Esophagus muscularis mucosa (tissue), 4 donors: Measurements from ENCODE around the gene FKBP5. TPM values are rescaled to one million over a fixed set of nuclear protein-coding genes. Genes with fewer than 3 reads are reported as not detected.
A peak's percentile ranks its signal among the peaks of the same experiment; 100 is the strongest.

ENCODE experiments used
- DNase-seq: peaks from one replicate; pipeline ENCODE4 v3.0.0-alpha.2; 2017; ENCODE audit errors: extremely low spot score
- H3K27ac ChIP-seq, 4 donors: fragments of 200-600 bp; sonication (generic); replicated peaks in 1 of 4; 1 replicate in 3 of 4; 2 replicates in 1 of 4; pipeline ENCODE4 v1.5.1; 2016 to 2019; ENCODE audit warnings: mild to moderate bottlenecking in 1 of 4
- H3K27me3 ChIP-seq, 4 donors: fragments of 200-600 bp; sonication (generic); one replicate each; pipeline versions ENCODE4 v1.5.1 to v1.6.0; 2016 to 2019
- H3K36me3 ChIP-seq, 4 donors: fragments of 200-600 bp; sonication (generic); one replicate each; pipeline ENCODE4 v1.5.1; 2016 to 2019
- H3K4me1 ChIP-seq, 4 donors: fragments of 200-600 bp; sonication (generic); one replicate each; pipeline ENCODE4 v1.5.1; 2016 to 2019
- H3K4me3 ChIP-seq, 4 donors: fragments of 200-600 bp; sonication (generic); 1 replicate in 2 of 4; 2 replicates in 2 of 4; pipeline ENCODE4 v1.5.1; 2016 to 2019; ENCODE audit warnings: mild to moderate bottlenecking in 4 of 4, moderate library complexity in 1 of 4
- H3K9me3 ChIP-seq, 4 donors: fragments of 200-600 bp; sonication (generic); 1 replicate in 3 of 4; 2 replicates in 1 of 4; pipeline ENCODE4 v1.5.1; 2016 to 2019
- EP300 ChIP-seq: sonication (generic); formaldehyde crosslinking; IDR thresholded peaks from one replicate; pipeline ENCODE4 v1.6.1; 2017; ENCODE audit warnings: antibody characterized with exemption
- POLR2A ChIP-seq: fragments of 450-650 bp; IDR thresholded peaks from one replicate; pipeline ENCODE4 v1.6.1; 2017; ENCODE audit warnings: antibody characterized with exemption, moderate library complexity, mild to moderate bottlenecking, low read depth
- POLR2AphosphoS5 ChIP-seq, 2 donors: sonication (generic); formaldehyde crosslinking; IDR thresholded peaks; one replicate each; pipeline ENCODE4 v1.6.1; 2017; ENCODE audit warnings: antibody characterized with exemption in 2 of 2
- WGBS: methylation state at CpG from one replicate; pipeline ENCODE4 v1.1.5; 2018; 5-methylcytosine and 5-hydroxymethylcytosine counted together
- intact Hi-C: fragments of 100-400 bp; cut with DNase I; formaldehyde crosslinking; loops from one replicate; pipeline ENCODE4 v1.15.1; 2023
- total RNA-seq, 4 donors: library from RNA; depleted of rRNA; stranded (reverse); fragments of >200 nt; gene quantifications; one replicate each; pipeline versions ENCODE4 v1.1.0 to v1.2.1, GENCODE V29; 2016
- TF ChIP-seq, protein P1 (sequence below), 3 experiments: fragments of 200-600 bp in 2 of 3; fragments of 450-650 bp in 1 of 3; sonication (generic) in 2 of 3; IDR thresholded peaks; one replicate each; pipeline ENCODE4 v1.5.1; 2017 to 2019; ENCODE audit warnings: antibody characterized with exemption in 3 of 3, mild to moderate bottlenecking in 2 of 3, moderate library complexity in 1 of 3

Gene FKBP5
- total RNA-seq, 4 donors from 2014 or later = 477 to 689 (median 593) TPM

DNA sequence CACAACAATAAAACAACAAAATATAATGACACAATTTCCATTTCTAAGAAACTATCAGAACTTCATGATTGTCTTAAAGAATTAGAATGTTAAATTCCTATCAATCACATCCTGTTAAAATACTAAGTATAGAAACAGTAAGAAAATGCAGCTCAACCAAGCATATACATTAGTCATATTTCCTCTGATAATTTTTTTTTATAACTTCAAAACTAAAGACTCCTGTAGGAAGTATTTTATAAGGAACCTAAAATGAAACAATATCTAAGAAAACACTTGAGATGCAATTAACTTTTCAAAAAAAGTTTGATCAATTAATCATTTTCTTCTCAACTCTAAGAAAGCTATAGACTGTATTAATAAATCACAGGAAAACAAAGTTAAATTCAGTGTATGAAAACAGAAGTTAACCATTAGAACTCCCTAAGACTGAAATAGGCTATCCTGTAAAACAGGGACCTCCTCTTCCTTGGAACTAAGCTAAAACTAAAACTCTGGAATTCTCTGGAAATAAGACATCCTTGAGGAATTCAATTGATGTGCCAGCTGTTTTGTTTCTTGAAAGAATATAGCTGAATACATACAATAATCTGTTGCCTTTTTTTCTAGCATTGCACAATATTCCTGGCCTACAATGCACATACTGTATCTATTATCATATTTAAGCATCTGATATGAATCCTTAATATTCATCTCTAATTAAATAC is 19.8 kb downstream of the FKBP5 start:
- intact Hi-C loops = no loop called here
- TF ChIP-seq, protein P1, sequence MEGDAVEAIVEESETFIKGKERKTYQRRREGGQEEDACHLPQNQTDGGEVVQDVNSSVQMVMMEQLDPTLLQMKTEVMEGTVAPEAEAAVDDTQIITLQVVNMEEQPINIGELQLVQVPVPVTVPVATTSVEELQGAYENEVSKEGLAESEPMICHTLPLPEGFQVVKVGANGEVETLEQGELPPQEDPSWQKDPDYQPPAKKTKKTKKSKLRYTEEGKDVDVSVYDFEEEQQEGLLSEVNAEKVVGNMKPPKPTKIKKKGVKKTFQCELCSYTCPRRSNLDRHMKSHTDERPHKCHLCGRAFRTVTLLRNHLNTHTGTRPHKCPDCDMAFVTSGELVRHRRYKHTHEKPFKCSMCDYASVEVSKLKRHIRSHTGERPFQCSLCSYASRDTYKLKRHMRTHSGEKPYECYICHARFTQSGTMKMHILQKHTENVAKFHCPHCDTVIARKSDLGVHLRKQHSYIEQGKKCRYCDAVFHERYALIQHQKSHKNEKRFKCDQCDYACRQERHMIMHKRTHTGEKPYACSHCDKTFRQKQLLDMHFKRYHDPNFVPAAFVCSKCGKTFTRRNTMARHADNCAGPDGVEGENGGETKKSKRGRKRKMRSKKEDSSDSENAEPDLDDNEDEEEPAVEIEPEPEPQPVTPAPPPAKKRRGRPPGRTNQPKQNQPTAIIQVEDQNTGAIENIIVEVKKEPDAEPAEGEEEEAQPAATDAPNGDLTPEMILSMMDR (IDR thresholded peaks at IDR 0.05) = no peak
- TF ChIP-seq POLR2AphosphoS5 (IDR thresholded peaks at IDR 0.05) = peak in 1 of 2 donors; percentile 11
- TF ChIP-seq POLR2A = no peak
- peaks cover 0 to 53% (median 20%) of the 10 kb centered on the region in 4 donors for H3K36me3 ChIP-seq
- no peak overlapping the region for H3K27ac ChIP-seq
- peak overlapping the region in 1 of 4 donors; percentile 0 for H3K4me3 ChIP-seq
- no peaks in the 10 kb centered on the region for H3K9me3 ChIP-seq
- no peak for DNase-seq
- H3K27me3 ChIP-seq = no peaks in the 10 kb centered on the region
- peaks cover 50 to 99% (median 86%) of the 10 kb centered on the region in 4 donors for H3K4me1 ChIP-seq

DNA sequence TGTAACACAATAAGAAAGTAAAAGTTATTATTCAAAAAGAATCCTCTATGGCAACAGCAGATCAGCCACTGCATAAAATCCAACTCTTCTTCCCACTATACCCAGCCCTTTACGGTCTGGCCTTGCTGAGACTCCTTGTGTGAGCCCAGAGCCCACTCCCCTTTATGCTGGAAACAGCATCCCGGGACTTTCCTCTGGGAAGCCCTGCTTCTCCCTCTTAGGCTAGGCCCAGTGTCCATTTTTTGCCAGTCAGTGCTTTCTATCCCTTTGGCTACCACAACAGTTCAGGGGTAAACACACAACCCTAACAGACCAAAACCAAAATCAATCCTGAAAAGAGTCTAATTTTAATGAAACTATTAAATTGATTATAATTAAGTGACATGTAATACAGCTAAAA is 20.6 kb downstream of the FKBP5 start:
- peak overlapping the region in 1 of 4 donors; percentile 8 for H3K4me3 ChIP-seq
- peaks cover 55 to 99% (median 86%) of the 10 kb centered on the region in 4 donors for H3K4me1 ChIP-seq
- H3K27ac ChIP-seq = peak overlapping the region in 1 of 4 donors; percentile 29
- H3K36me3 ChIP-seq = peaks cover 0 to 45% (median 19%) of the 10 kb centered on the region in 4 donors
- TF ChIP-seq EP300 (no peak), POLR2AphosphoS5 (IDR thresholded peaks at IDR 0.05) (peak in 1 of 2 donors; percentile 24), POLR2A (no peak)
- TF ChIP-seq, protein P1 (IDR thresholded peaks at IDR 0.05) = no peak
- no peak for DNase-seq
- H3K27me3 ChIP-seq = no peaks in the 10 kb centered on the region
- intact Hi-C loops = no loop called here
- H3K9me3 ChIP-seq = no peaks in the 10 kb centered on the region
- WGBS = 86% methylated on average over 2 of the region's 2 CpGs

DNA sequence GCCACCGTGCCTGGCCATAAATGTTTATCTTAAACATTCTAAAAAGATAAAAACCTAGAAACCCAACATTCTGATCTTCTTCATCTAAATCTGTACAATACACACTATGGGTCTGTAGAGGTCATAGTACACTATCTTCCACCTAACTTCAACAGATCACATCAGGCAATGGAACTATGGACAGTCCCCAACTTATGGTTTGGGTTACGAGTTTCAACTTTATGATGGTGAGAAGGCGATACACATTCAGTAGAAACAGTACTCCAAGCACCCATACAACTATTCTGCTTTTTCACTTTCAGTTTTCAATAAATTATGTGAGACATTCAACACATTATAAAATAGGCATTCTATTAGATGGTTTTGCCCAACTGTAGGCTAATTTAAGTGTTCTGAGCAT is 23.1 kb downstream of the FKBP5 start:
- TF ChIP-seq EP300 = no peak
- TF ChIP-seq POLR2A = no peak
- TF ChIP-seq POLR2AphosphoS5 (IDR thresholded peaks at IDR 0.05) = no peak
- TF ChIP-seq, protein P1 (IDR thresholded peaks at IDR 0.05) = no peak
- WGBS = 94% methylated on average over 3 of the region's 3 CpGs
- Histone ChIP-seq H3K4me3 (no peak overlapping the region), H3K27me3 (no peaks in the 10 kb centered on the region), H3K9me3 (no peaks in the 10 kb centered on the region), H3K27ac (no peak overlapping the region), H3K36me3 (peaks cover 0 to 26% (median 7%) of the 10 kb centered on the region in 4 donors), H3K4me1 (peaks cover 64 to 100% (median 84%) of the 10 kb centered on the region in 4 donors)
- no peak for DNase-seq
- intact Hi-C loops = no loop called here

DNA sequence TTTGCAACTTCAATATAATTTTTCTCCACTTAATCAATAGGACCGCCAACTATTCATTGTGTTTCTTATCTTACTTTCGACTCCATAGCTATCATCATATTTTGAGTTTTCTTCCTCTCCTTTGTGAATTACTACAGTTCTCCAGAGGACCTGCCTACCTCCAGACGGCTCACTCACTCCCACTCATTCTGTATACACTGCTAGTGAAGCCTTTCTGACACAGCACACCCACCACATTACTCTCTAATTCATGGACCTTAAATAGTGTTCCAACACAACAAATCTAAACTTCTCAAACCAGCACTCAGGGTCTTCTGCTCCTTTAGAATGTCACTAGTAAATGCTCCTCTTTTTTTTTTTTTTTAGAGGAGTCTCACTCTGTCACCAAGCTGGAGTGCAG is 23.8 kb downstream of the FKBP5 start:
- no peak for TF ChIP-seq POLR2A
- TF ChIP-seq POLR2AphosphoS5 (IDR thresholded peaks at IDR 0.05) = no peak
- TF ChIP-seq, protein P1 (IDR thresholded peaks at IDR 0.05) = no peak
- no peak for TF ChIP-seq EP300
- intact Hi-C loops = no loop called here
- Histone ChIP-seq H3K36me3 (peaks cover 0 to 19% (median 4%) of the 10 kb centered on the region in 4 donors), H3K27me3 (no peaks in the 10 kb centered on the region), H3K27ac (no peak overlapping the region), H3K9me3 (no peaks in the 10 kb centered on the region), H3K4me3 (no peak overlapping the region), H3K4me1 (peaks cover 64 to 100% (median 79%) of the 10 kb centered on the region in 4 donors)
- WGBS = 79% methylated on average over 3 of the region's 3 CpGs
- DNase-seq = no peak
